GM12873 (cell line): ENCODE measurements around the gene STRBP.

Experiments used
- TF ChIP-seq, protein P1 (sequence below): IDR thresholded peaks from 2 replicates; pipeline ENCODE4 v1.5.1; 2012; ENCODE audit warnings: low read depth, mild to moderate bottlenecking, moderate library complexity, low read length, control low read depth; ENCODE audit not compliant: insufficient read depth; ENCODE audit errors: missing control alignments

The STRBP gene

DNA sequence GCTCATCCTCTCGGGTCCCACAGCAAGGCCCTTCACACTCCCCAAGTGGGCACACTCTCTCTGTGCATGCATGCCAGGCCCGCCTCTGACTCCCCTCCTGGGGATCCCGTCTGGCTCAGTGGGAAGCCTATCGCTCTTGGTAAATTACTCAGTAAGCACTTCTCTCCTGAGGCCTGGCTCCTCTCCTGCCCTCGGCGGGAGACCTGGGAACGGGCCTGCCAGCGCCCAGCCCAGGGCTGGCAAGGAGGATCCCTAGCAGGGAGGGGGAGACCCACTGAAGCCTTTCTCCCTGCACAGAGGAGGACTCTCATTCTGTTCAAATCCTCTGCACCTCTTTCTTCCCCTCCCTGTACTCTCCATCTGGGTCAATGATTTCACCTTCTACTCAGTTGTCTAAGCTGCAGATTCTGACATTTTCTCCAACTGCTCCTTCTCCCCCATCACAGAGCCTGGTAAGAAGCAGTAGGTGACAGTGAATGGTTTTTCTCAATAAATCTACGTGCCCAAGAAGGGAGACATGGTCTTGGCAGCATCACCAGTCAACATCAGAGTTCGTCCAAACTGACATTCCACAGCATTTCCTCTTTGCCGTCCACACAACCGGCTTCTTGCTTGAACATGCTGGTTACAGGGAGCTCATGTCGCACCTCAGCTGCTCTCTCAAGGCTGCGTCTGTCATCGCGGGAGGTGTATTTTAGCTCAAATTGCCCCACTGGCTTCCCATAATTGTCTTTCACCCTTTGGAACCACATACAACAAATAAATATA is 153.1 kb downstream of the STRBP start:
- TF ChIP-seq, protein P1, sequence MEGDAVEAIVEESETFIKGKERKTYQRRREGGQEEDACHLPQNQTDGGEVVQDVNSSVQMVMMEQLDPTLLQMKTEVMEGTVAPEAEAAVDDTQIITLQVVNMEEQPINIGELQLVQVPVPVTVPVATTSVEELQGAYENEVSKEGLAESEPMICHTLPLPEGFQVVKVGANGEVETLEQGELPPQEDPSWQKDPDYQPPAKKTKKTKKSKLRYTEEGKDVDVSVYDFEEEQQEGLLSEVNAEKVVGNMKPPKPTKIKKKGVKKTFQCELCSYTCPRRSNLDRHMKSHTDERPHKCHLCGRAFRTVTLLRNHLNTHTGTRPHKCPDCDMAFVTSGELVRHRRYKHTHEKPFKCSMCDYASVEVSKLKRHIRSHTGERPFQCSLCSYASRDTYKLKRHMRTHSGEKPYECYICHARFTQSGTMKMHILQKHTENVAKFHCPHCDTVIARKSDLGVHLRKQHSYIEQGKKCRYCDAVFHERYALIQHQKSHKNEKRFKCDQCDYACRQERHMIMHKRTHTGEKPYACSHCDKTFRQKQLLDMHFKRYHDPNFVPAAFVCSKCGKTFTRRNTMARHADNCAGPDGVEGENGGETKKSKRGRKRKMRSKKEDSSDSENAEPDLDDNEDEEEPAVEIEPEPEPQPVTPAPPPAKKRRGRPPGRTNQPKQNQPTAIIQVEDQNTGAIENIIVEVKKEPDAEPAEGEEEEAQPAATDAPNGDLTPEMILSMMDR: no peak

DNA sequence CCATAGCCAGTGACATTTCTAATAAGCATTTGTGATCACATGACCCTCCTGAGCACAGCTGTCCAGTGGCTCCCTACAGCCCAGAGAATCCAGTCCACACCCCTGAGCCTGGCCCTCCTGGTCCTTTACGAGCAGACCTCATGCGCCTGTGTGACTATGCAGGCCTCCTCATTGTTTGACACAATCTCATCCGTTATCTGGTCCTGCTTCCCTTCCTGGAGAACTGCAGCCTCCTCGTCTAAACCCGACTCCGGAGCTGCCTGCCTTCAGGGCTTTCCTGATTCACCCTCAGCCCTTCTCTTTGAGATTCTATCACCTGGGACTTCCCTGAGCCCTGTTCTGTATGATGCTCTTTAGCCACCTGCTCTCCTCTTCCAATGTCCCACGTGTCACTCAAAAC is 155.2 kb downstream of the STRBP start:
- TF ChIP-seq, protein P1: no peak

DNA sequence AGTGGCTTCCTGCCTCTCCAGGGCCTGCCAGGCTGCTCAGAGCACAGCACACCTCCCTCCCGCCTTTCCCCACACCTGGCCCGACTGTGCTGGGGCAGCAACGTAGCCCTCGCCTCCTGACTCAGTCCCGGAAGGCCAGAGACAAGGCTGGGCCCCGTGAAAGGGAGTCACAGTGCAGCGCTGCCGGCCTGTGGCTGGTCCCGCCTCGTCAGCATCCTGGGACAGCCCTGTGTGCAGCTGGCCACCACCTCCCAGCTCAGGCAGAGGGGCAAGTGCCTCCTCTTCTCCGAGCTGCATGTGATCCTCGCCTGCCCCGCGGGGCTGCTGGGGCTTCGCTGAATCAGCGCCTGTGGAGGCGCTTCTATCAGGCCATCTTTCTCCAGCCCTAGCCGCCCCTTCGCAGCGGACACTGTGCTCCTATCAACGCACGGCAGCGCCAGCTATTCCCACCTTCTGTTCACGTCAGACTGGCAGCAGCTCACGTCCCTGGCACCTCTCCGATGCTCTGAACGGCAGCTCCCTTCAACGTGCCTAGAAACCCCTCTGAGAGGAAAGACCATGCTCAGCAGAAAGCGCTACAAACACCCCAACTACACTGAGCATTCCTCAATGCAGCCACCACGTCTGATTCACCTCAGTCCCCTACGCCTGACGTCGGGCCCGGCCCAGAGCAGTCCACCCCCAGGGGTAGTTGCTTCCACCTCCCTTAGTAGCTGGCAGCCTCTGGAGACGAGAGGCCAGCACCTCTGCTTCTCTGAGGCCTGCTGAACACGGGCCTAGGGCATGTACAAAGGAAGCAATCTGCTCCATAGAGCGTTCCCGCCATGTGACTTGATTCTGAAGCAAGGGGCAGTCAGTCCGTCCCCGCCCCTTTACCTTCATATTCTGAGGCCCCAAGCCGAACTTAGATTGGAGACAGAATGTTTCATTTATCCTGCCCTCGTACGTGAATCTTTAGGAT is 156.1 kb downstream of the STRBP start:
- TF ChIP-seq, protein P1: no peak

DNA sequence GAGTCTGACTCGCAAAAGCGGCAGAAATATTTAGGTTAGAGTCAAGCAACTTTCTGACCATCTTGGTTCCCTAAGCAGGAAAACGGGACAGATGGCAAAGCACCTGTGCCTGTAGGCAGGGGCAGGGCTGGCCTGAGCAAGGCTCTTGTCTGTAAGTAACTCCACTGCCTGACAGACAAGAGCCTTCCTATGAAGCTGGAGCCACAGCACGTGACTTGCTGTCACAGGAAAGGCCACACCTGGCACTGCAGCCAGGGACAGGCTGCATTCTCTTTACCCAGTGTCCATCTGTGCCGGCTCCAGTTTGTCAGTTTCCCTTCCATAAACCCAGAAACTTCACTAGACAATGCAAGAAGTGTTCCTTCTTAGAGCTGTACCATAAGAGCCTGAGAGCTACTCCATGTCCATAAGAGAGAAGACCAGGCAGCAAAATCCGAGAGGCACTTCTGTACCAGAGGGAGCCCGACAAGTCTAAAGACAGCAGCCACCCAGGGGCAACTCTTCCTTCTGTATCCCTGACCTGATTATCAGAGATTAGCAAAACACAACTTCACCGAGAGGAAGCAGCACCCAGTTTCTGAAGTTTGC is 156.9 kb downstream of the STRBP start:
- TF ChIP-seq, protein P1: no peak

DNA sequence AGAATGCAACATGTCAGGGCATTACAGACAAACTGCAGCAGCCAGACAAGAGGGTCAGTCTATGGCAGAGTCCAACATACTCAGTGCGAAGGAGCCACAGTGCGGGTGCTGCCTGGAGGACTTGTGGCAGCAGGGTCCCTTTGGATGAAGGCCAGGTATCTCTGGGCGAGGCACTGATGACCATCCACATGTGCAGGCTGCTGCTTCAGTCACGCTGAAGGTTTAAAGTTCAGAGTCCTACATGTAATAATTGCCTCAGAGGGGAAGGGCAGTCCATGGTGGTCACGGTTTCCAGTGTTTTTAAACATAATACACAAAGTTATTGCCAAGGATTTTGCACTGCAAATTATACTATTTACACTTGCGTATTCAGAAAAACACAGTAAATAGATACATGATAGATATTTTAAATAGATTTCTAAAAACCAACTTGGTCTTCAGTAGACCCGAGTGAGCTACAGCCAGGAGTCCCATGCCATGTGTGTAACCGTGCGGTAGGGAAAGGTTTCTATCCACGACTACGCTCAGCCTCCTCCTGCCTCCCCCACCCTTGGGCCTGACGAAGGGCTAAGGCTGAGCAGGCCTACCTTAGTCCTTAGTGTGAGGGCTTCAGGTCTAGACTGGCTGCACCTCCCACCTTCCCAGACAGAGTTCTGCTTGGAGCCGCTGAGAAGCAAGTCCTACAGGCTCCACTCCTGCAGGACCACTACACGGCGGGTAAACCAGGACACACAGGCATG is 158.7 kb downstream of the STRBP start:
- TF ChIP-seq, protein P1: no peak

DNA sequence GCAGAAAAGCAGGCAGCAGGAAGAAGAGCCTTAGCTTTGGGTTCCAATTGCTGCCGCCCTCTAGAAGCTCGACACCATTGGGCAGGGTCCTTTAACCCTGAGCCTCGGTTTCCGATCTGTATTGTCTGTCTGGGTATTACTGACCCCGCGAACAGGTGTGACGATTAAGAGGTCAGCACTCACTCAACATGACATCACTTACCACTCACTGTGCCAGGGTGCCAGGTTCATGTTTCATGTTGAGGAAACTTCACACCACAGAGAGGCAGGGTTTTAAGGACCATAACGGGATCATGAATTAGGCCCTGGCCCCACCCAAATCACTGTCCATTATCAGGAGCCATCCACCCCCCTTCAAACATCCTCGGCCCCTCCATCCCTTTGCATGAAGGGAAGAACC is 159.4 kb downstream of the STRBP start:
- TF ChIP-seq, protein P1: no peak
